ENCODE measurements around the gene PAN3. TPM values are rescaled to one million over a fixed set of nuclear protein-coding genes. Genes with fewer than 3 reads are reported as not detected.
"Not testable (repeated sequence)": the region's sequence is repeated elsewhere in the genome, so short reads cannot be mapped to it uniquely, and the experiment has no call there.

The PAN3 gene
- total RNA-seq, 1 experiment from 2014 or later, result 32.9 TPM

DNA sequence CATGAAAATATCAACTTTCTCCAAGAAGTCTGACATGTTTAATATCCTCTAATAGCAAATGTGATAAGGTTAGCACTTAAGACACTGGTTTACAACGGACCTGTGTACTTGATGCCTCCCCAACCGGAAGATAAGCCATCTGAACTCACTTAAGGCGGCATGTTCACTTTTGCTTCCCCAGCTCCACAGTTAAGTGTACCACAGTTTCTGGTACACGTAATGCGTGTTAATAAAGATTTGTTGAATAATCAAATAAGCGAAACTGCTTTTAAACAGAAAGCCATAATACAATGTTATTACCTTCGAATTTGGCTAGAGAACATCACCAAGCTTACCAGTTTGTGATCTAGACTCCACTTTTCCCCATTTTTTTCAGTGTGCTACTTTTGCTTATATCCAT, 1.4 kb upstream of the PAN3 start:
- Mint-ChIP-seq H3K36me3 (ENCODE audit: insufficient read depth, unreplicated experiment) (no peaks in the 10 kb centered on the region), H3K4me3 (ENCODE audit: unreplicated experiment) (peak overlapping the region; percentile 94), H3K4me1 (ENCODE audit: insufficient read depth, unreplicated experiment) (peaks cover 25% of the 10 kb centered on the region), H3K27me3 (ENCODE audit: insufficient read depth, unreplicated experiment) (no peaks in the 10 kb centered on the region), H3K9me3 (ENCODE audit: unreplicated experiment) (no peaks in the 10 kb centered on the region), H3K27ac (ENCODE audit: low read depth, unreplicated experiment) (peak overlapping the region; percentile 99)
- intact Hi-C loops (cut with micrococcal nuclease), result no loop called here
- ChIA-PET POLR2A (interaction anchor here (0.5 to 1.3 kb wide), 4 partner anchors 34 to 522 kb away, joined by 3 read pairs; partner anchors contain the start of genes POLR1D and POMP), CTCF (no interaction called here)
- no peak for DNase-seq (ENCODE audit: unreplicated experiment)
- no TSS peak for BruUV-seq (replicated peaks)
- TF ChIP-seq, protein P1, sequence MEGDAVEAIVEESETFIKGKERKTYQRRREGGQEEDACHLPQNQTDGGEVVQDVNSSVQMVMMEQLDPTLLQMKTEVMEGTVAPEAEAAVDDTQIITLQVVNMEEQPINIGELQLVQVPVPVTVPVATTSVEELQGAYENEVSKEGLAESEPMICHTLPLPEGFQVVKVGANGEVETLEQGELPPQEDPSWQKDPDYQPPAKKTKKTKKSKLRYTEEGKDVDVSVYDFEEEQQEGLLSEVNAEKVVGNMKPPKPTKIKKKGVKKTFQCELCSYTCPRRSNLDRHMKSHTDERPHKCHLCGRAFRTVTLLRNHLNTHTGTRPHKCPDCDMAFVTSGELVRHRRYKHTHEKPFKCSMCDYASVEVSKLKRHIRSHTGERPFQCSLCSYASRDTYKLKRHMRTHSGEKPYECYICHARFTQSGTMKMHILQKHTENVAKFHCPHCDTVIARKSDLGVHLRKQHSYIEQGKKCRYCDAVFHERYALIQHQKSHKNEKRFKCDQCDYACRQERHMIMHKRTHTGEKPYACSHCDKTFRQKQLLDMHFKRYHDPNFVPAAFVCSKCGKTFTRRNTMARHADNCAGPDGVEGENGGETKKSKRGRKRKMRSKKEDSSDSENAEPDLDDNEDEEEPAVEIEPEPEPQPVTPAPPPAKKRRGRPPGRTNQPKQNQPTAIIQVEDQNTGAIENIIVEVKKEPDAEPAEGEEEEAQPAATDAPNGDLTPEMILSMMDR (IDR thresholded peaks at IDR 0.05; ENCODE audit: unreplicated experiment), result no peak

DNA sequence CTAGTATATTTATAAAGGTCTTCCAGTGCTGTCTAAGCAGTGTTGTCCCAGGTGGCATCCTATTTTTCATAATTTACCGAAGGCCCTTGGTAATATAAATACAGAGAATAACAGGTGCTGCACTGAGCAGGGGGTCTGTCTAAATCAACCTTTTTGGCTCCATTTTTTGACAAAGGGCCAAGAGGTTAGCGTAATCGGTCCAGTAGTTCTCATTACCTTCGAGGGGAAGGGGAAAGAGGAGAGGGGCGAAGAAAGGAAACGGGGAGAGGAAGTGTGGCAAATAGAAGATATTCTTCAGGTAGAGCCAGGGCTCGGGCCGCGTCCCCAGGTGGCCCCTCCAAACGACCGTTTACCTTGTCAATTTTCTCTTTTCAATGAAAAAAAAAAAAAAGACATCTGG, 749 bp upstream of the PAN3 start:
- peak; percentile 34 for DNase-seq (ENCODE audit: unreplicated experiment)
- H3K27me3 Mint-ChIP-seq (ENCODE audit: insufficient read depth, unreplicated experiment), result no peaks in the 10 kb centered on the region
- H3K4me3 Mint-ChIP-seq (ENCODE audit: unreplicated experiment), result peak overlapping the region; percentile 94
- intact Hi-C loops (cut with micrococcal nuclease), result no loop called here
- no peaks in the 10 kb centered on the region for H3K36me3 Mint-ChIP-seq (ENCODE audit: insufficient read depth, unreplicated experiment)
- peak overlapping the region; percentile 99 for H3K27ac Mint-ChIP-seq (ENCODE audit: low read depth, unreplicated experiment)
- ChIA-PET CTCF (interaction anchor here (0.6 to 0.7 kb wide), 2 partner anchors 89 to 252 kb away, joined by 5 read pairs; no protein-coding TSS in a partner anchor), POLR2A (interaction anchor here (0.5 to 3.1 kb wide), 11 partner anchors 8 to 856 kb away, joined by 3 to 17 read pairs (median 3); partner anchors contain the start of genes POLR1D and POMP)
- H3K9me3 Mint-ChIP-seq (ENCODE audit: unreplicated experiment), result no peaks in the 10 kb centered on the region
- TF ChIP-seq, protein P1 (IDR thresholded peaks at IDR 0.05; ENCODE audit: unreplicated experiment), result no peak
- TSS peak; percentile 71 for BruUV-seq (replicated peaks)
- H3K4me1 Mint-ChIP-seq (ENCODE audit: insufficient read depth, unreplicated experiment), result peaks cover 29% of the 10 kb centered on the region

DNA sequence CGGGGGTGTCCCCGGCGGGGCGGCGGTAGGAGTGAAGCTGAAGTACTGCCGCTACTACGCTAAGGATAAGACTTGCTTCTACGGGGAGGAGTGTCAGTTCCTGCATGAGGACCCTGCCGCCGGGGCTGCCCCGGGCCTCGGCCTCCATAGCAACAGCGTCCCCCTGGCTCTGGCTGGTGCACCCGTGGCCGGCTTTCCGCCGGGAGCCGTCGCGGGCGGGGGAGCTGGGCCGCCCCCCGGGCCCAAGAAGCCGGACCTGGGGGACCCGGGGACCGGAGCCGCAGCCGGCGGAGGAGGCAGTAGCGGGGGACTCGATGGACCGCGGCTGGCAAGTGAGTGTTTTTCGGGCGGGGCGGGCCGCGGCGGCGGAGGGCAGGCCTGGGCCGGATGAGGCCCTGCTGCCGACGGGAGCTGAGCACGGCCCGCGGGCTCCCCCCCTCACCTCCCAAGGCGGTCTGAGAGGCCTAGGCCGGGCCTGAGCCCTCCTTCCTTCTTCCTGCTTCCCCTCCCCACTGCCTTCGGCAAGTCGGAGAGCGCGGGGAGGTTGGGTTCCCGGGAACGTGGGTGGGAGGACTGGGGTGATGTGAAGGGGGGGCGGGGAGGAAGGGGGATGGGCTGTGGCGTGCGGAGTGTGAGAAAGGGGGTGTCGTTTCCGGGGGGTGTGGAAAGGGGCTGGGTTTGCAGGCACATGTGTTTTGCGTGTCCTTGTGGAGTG, 568 bp downstream of the PAN3 start:
- peaks cover 29% of the 10 kb centered on the region for H3K4me1 Mint-ChIP-seq (ENCODE audit: insufficient read depth, unreplicated experiment)
- H3K9me3 Mint-ChIP-seq (ENCODE audit: unreplicated experiment), result no peaks in the 10 kb centered on the region
- no peaks in the 10 kb centered on the region for H3K36me3 Mint-ChIP-seq (ENCODE audit: insufficient read depth, unreplicated experiment)
- H3K27me3 Mint-ChIP-seq (ENCODE audit: insufficient read depth, unreplicated experiment), result no peaks in the 10 kb centered on the region
- H3K27ac Mint-ChIP-seq (ENCODE audit: low read depth, unreplicated experiment), result peak overlapping the region; percentile 99
- ChIA-PET POLR2A (interaction anchor here (0.7 to 3.1 kb wide), 14 partner anchors 9 to 579 kb away, joined by 3 to 17 read pairs (median 4); partner anchors contain the start of gene POMP), CTCF (interaction anchor here (0.6 to 1.4 kb wide), 2 partner anchors 70 to 121 kb away, joined by 3 read pairs; no protein-coding TSS in a partner anchor)
- DNase-seq (ENCODE audit: unreplicated experiment), result peak; percentile 81
- TF ChIP-seq, protein P1 (IDR thresholded peaks at IDR 0.05; ENCODE audit: unreplicated experiment), result no peak
- peak overlapping the region; percentile 94 for H3K4me3 Mint-ChIP-seq (ENCODE audit: unreplicated experiment)
- intact Hi-C loops (cut with micrococcal nuclease), result no loop called here
- no TSS peak for BruUV-seq (replicated peaks)

DNA sequence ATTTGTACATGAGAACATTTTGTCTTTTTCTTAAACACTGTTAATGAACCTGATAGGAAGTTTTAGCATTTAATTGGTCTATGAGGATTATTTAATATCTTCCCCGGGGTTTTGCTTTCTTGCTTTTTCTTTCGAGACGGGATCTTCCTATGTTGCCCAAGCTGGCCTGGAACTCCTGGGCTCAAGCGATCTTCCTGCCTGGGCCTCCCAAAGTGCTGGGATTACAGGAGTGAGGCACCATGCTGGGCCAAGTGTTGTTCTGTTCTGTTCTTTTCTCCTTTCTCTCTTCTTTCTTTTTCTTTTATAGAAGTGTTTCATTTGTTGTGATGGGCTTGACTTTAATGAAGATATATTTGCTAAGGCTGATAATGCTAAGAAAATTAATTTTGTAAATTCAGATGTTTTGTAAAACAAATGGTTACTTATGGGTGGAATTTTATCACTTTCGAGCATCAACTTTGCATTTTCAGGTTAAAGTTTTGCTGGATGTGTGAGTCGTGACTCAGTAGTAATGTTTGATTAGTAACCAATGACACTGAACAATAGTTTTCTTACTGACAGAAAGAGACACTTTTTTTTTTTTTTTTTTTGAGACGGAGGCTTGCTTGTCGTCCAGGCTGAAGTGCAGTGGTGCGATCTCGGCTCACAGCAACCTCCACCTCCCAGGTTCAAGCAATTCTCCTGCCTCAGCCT, 2.2 kb downstream of the PAN3 start:
- Mint-ChIP-seq H3K27ac (ENCODE audit: low read depth, unreplicated experiment) (peak overlapping the region; percentile 99), H3K4me1 (ENCODE audit: insufficient read depth, unreplicated experiment) (peaks cover 29% of the 10 kb centered on the region), H3K36me3 (ENCODE audit: insufficient read depth, unreplicated experiment) (no peaks in the 10 kb centered on the region), H3K4me3 (ENCODE audit: unreplicated experiment) (peak overlapping the region; percentile 94), H3K27me3 (ENCODE audit: insufficient read depth, unreplicated experiment) (no peaks in the 10 kb centered on the region), H3K9me3 (ENCODE audit: unreplicated experiment) (no peaks in the 10 kb centered on the region)
- POLR2A ChIA-PET, result interaction anchor here (0.6 to 3.1 kb wide), 11 partner anchors 8 to 518 kb away, joined by 3 to 17 read pairs (median 4); partner anchors contain the start of gene POMP
- CTCF ChIA-PET, result no interaction called here
- TF ChIP-seq, protein P1 (IDR thresholded peaks at IDR 0.05; ENCODE audit: unreplicated experiment), result no peak
- intact Hi-C loops (cut with micrococcal nuclease), result no loop called here
- TSS peak; percentile 15 for BruUV-seq (replicated peaks)
- DNase-seq (ENCODE audit: unreplicated experiment), result no peak

DNA sequence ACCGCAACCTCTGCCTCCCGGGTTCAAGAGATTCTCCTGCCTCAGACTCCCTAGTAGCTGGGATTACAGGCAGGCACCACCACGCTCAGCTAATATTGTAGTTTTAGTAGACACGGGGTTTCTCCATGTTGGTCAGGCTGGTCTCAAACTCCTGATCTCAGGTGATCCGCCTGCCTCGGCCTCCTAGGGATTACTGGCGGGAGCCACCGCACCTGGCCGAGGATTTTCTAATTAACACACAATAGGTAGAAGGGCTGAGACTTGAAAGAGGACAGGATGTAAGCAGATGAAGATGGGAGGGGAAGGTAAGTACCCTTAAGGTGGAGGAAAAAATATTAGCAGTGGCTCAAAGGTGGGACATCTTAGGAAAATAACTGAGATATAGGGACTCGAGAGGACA, 3.2 kb downstream of the PAN3 start:
- H3K4me3 Mint-ChIP-seq (ENCODE audit: unreplicated experiment); H3K27me3 Mint-ChIP-seq (ENCODE audit: insufficient read depth, unreplicated experiment); H3K9me3 Mint-ChIP-seq (ENCODE audit: unreplicated experiment); CTCF ChIA-PET; DNase-seq (ENCODE audit: unreplicated experiment); H3K36me3 Mint-ChIP-seq (ENCODE audit: insufficient read depth, unreplicated experiment); intact Hi-C loops (cut with micrococcal nuclease); BruUV-seq (replicated peaks): not testable (repeated sequence)
- POLR2A ChIA-PET, result interaction anchor here (0.6 to 1.2 kb wide), 3 partner anchors 39 to 375 kb away, joined by 3 to 4 read pairs (median 3); no protein-coding TSS in a partner anchor
- H3K27ac Mint-ChIP-seq (ENCODE audit: low read depth, unreplicated experiment), result peak overlapping the region; percentile 72
- H3K4me1 Mint-ChIP-seq (ENCODE audit: insufficient read depth, unreplicated experiment), result peaks cover 29% of the 10 kb centered on the region

All from MCF 10A (cell line).